Measurements from ENCODE around the gene TMEM134. TPM values are rescaled to one million over a fixed set of nuclear protein-coding genes. Genes with fewer than 3 reads are reported as not detected.
A peak's percentile ranks its signal among the peaks of the same experiment; 100 is the strongest.
"Not testable (repeated sequence)": the region's sequence is repeated elsewhere in the genome, so short reads cannot be mapped to it uniquely, and the experiment has no call there.

The TMEM134 gene
- total RNA-seq, 1 donor from 2014 or later = 13.1 TPM

DNA sequence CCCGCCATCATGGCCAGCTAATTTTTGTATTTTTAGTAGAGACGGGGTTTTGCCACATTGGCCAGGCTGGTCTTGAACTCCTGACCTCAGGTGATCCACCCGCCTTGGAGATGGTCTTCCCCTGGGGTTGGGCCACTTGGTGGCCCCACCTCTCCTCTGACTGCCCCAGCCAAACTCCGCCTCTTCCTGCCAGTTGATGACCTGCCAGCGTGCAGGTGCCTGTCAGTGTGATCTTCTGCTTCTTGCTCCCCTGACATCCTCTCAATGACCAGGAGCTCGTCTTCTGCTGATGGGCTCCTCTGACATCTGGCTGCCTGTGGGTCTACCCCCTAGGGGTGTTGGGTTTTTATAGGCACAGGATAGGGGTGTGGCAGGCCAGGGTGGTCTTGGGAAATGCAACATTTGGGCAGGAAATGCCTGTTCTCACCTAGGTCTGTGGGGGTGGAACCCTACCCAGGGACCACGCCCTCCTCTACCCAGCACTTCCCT is 16.9 kb upstream of the TMEM134 start:
- not testable (repeated sequence) for DNase-seq

DNA sequence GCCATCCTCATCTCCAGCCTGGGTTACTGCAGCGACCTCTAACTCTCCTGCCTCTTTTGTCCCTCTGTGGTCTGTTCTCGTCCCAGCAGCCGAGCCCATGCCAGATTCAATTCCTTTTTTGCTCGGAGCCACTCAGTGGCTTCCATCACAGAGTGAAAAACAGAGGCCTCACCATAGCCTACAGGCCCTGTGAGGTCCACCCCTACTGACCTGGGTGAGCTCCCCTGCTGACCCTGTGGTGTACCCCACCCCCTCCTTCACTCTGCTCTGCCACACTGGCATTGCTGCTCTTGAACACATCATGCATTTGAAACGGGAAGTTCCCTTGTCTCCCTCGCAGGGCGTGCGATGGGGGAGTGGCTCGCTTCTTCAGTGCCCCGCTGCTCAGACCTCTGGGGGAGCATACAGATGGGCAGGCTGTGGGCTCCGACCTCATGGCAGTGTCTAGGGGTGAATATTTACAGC is 15.8 kb upstream of the TMEM134 start:
- no peak for DNase-seq

DNA sequence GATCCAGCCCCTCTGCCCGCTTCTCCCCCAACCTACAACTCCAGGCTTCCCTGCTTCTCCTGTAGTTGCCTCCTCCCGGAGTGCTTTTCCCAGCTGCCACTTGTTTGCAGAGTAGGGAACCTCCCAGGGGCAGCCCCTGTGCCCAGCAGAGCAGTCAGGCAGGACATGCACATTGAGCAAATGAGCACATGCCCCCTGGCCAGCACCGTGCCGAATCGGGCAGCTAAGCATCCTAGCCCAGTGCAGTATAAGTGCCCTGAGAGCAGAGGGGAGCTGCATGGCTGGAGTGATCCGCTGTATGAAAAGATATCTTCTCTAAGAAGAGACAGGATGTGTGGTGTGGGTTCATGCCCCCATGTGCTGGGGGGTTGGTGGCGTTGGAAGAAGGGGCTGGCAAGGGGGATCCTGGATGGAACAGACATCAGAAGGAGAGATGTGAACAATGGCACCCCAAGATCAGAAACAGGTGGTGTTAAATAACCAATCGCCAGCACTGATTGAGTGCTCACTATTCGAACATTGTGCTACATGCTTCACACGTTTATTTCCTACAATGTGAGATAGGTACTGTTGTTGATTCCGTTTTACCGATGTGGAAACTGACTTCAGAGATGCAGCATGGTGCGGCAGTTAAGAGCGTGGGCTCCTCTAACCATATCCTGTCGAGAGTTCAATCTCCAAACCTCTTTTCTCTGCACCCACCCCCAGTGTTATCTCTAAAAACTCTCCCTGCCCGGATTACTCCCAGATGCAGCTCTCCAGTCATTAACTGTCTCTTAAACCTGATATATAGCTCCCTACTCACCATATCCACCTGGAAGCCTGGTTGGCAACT is 15.0 kb upstream of the TMEM134 start:
- DNase-seq = no peak

DNA sequence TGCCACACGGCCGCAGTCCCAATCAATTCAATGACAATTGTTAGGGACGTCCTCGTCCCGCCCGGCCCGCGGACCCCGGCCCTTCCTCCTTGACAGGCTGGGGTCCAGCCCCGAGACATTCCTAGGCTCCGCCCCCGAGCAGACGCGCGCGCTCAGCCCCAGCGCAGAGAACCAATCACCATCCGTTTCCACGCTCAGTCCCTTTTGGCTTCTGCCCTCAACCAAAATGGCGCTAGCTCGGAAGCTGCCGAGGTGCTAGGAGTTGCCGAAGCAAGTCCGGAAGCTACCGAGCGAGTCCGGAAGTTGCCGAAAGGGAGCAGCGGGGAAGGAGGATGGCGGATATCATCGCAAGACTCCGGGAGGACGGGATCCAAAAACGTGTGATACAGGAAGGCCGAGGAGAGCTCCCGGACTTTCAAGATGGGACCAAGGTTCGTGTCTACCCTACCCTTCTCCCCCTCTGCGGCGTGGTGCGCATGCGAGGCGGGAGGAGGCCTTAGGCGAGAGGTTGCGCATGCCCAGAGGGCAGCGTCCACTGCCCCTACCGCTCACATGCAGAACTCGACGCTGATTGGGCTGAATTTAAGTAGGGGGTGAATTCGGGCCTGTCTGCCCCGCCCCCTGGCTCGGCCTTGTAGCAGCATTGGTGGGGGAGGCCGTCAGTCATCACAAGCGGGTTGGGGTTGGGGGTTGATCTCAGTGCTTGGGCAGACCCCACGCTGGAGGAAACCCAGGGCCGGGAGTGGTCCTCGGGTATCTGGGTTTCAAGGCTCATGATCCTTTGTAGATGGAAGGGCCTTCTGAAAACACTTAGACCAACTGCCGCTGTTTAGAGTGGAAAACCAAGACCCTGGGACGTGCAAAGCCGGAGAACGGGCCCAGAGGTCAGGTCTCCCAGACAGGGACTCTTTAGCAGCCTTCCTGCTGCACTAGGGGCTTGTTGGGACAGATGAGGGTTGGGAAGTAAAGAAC is 14.1 kb upstream of the TMEM134 start, which contains the start of gene AIP:
Gene AIP, plus strand, starts transcription at position 200 of the 972 bp plus-strand sequence. Its CDS starts 133 bp downstream, at position 333.
- DNase-seq = peak; percentile 96

DNA sequence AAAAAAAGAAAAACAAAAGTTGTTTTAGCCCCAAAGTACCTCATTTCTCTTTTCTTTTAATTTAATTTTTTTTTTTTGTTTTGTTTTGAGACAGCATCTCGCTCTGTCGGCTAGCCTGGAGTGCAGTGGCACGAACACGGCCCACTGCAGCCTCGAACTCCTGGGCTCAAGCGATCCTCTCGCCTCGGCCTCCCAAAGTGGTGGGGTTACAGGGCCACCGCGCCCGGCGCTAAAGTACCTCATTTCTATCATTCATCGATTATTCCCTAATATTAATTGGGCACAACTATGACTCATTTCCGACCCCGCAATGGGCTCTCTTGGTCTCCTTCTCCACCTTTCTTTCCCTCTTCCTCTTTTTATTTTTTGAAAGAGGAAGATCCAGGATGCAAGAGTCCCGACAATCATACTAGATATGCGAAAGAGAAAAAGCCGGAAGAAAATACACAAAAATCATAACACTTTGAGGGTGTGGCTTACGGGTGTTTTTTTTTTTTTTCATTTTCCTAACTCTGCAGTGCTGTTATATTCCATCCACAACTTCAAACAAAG is 13.3 kb upstream of the TMEM134 start:
- no peak for DNase-seq

DNA sequence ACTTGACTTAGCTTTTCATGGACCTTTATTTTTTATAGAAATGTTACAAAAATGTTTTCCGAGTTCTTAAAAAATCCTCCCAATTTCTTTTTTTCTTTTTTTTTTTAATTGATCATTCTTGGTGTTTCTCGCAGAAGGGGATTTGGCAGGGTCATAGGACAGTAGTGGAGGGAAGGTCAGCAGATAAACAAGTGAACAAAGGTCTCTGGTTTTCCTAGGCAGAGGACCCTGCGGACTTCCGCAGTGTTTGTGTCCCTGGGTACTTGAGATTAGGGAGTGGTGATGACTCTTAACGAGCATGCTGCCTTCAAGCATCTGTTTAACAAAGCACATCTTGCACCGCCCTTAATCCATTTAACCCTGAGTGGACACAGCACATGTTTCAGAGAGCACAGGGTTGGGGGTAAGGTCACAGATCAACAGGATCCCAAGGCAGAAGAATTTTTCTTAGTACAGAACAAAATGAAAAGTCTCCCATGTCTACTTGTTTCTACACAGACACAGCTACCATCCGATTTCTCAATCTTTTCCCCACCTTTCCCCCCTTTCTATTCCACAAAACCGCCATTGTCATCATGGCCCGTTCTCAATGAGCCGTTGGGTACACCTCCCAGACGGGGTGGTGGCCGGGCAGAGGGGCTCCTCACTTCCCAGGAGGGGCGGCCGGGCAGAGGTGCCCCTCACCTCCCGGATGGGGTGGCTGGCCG is 8.4 kb upstream of the TMEM134 start:
- not testable (repeated sequence) for DNase-seq

DNA sequence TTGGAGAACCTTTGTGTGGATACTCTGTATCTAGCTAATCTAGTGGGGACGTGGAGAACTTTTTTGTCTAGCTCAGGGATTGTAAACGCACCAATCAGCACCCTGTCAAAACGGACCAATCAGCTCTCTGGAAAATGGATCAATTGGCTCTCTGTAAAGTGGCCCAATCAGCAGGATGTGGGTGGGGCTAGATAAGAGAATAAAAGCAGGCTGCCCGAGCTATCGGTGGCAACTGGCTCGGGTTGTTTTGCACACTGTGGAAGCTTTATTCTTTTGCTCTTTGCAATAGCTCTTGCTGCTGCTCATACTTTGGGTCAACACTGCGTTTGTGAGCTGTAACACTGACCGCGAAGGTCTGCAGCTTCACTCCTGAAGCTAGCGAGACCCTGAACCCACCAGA is 7.6 kb upstream of the TMEM134 start:
- not testable (repeated sequence) for DNase-seq

DNA sequence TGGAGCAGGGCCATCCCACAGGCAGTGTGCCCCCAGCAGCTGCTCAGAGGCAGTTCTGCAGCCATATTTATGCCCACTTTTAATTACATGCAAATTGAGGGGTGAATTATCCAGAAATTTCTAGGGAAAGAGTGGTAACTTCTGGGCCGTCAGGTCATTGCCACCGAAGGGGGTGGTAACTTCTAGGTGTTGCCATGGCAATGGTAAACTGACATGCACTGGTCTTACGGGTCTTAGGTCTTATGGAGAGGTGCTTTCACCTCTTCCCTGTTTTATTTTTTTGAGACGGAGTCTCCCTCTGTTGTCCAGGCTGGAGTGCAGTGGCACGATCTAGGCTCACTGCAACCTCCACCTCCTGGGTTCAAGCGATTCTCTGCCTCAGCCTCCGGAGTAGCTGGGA is 3.8 kb upstream of the TMEM134 start:
- DNase-seq = no peak

DNA sequence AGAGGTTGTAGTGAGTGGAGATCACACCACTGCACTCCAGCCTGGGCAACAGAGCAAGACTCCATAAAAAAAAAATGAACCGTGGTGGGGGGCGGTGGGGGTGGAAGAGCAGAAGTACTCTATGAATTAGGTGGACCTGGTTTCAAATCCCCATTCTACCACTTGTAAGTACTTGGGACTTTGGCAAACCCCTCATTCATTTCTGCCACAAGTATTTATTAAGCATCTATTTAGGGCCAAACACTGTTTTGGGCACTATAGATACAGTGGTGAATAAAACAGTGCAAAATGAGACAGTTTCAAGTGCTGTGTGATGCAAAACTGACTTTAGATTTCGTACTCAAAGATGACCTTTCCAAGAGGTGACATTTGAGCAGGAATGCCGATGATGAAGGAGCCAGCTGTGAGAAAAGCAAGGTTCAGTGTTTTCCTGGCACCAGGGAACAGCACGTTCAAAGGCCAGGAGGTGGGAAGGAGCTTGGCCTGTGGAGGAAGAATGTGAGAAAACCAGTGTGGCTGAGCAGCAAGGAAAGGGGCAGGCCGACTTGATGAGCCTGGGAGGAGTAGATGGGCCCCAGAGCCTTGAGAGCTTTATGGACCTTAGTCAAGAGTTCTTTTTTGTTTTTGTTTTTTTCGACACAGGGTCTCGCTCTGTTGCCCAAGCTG is 1.4 kb upstream of the TMEM134 start:
- DNase-seq = no peak

DNA sequence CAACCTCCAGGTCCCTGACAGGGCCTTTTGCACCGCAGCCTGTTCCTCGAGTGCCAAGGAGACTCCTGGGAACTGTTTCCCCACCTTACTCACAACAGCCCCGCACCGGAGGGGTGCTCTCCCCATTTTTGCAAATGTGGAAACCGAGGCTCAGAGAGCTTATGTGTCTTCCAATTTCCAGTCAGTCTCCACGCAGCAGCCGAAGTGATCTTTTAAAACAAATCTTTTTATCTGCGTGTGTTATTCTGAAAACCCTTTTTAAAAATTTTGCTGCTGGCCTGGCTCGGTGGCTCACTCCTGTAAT is 409 bp upstream of the TMEM134 start:
- no peak for DNase-seq

DNA sequence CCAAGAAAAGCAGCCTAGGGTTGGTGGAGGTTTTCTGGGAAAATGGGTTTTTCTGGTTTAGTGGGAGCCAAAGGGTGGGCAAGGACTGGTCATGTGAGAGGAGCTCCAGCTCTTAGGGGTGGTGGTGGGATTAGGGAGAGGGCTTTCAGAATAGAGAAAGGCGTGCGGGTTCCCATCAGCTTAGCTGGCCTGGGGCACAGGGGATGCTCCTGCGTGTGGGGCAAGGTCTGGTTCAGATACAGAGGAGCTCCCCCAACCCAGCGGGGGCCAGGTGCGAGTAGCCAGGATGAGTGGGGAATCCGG is 644 bp downstream of the TMEM134 start:
- no peak for DNase-seq

DNA sequence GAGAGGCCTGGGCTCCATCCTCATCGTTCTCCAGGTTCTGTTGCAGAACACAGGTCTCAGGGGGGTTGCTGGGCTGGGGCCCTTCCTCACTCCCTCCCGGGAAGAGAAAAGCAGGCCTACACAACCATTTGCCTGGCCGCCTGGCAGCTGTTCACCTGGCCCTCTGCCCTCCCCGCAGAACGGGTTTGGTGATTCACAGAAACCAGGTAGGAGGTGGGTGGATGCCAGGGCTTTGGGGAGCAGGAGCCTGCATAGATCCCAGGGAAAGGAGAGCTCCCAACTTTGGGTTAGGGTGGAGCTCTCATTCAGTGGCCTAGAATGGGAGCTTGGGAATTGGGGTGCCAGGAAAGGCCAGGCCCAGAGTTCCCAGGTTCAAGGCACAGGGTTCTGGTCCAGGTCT is 995 bp downstream of the TMEM134 start:
- no peak for DNase-seq

DNA sequence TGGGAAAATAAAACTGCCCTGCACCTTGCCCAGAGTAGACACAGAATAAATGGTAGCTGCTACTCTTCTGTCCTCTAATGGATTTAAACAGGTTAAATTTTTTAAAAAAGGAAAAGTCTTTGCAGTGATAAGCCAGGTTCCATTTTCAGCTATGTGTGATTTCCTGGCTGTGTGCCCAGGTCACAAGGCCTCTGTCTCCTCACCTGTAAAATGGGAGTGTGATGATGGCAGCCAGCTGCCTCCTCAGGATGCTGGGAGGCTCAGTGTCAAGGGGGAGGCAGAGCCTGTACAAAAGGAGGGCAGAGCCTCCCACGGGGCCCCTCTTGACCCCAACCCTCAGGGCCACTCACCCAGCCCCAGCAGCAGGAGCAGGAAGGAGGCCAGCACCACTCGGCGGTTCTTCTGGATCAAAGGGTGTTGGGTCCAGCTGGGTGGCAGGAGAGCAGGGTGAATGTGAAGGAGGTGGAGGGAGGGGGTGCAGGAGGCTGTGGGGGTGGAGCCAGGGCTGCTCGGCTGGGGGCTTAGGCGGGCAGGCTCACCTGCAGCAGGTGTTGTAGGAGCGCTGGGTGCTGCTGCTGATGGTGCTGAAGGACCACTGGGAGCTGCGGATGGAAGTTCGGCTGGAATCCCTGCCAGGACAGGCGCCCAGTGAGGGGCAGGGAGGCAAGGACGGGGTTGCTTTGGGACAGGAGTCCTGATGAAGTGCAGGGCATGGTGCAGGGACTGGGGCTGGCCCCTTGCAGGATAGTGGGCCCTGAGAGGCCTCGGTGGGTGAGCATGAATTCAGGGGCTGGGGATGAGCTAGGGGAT is 1.9 kb downstream of the TMEM134 start:
- no peak for DNase-seq

DNA sequence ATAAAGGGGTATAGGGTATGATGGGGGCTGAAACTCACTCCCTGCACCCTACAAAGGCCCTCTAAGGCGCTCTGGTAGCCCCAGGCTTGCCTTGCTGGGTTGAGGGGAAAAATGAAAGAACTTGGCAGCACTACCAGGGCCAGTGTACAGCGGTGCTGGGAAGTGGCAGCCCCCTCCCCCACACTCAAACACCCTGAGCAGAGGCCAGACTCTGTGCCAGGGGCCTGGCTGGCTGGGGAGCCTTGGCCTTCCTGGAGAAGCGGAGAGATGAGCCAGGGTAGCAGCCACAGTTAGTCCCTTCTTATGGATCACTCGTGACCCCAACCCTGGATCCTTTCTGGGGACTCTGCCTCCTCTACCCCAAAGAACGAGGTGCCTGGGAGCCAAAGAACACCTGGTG is 2.7 kb downstream of the TMEM134 start:
- no peak for DNase-seq

DNA sequence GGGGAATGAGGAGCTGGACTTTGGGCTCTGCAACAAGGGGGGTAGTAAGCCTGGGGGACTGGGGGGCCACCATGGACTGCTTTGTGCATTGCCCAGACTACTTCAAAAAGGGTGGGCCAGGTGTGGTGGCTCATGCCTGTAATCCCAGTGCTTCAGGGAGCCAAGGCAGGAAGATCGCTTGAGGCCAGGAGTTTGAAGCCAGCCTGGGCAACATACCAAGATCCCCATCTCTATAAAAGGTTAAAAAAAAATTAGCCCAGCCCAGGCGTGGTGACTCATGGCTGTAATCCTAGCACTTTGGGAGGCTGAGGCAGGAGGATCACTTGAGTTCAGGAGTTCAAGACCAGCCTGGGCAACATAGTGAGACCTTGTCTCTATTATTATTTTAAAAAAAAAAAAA is 3.5 kb downstream of the TMEM134 start:
- not testable (repeated sequence) for DNase-seq

DNA sequence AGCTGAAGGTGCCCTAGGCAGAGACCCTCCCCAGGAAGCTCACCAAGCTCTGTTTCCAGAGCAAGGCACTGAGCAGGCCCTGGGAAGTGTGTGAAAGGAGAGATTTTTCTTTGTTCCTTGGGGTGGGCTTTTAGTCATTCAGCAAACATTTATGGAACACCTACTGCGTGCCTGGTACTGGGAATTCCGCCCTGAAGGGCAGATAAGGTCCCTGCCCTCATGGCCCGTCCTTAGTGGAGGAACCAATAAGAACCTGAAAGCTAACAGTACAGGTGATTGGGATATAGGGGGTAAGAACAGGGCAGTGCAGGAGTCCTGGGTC is 3.9 kb downstream of the TMEM134 start:
- DNase-seq = no peak

DNA sequence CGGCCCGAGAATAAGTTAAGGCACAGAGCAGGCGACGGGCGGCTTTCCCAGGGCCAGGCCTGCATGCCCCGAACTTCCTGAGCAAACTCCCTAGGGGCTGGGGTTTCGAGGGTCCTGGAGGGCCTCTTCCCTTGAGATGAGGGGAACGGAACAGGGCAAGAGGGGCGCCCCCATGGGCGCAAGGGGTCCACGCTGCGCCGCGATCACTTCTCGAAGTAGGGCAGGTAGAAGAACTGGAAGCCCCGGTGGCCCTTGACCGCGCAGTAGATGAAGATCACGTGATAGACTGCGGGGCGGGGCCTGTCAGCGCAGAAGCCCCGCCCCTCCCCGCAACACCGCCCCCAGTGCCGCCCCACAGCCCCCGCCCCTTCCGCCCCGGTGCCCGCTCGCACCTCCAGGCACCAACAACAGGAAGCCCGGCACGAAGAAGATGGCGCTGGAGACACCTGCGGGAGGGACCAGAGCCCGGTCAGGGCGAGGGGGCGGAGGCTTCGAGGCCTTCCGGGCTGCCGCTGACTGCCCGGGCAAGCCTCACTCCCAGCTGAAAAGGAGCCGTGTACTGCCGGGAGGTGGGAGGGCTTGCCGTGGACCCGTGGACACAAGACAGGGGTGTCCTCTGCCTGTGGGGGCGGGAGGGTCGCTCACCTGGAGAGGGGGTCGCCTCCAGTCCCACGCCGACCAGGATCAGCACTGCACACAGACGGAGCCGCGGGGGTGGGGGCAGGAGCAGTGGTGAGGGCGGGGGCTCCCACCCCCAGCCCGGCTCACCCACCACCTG is 4.5 kb downstream of the TMEM134 start:
- peak; percentile 71 for DNase-seq

DNA sequence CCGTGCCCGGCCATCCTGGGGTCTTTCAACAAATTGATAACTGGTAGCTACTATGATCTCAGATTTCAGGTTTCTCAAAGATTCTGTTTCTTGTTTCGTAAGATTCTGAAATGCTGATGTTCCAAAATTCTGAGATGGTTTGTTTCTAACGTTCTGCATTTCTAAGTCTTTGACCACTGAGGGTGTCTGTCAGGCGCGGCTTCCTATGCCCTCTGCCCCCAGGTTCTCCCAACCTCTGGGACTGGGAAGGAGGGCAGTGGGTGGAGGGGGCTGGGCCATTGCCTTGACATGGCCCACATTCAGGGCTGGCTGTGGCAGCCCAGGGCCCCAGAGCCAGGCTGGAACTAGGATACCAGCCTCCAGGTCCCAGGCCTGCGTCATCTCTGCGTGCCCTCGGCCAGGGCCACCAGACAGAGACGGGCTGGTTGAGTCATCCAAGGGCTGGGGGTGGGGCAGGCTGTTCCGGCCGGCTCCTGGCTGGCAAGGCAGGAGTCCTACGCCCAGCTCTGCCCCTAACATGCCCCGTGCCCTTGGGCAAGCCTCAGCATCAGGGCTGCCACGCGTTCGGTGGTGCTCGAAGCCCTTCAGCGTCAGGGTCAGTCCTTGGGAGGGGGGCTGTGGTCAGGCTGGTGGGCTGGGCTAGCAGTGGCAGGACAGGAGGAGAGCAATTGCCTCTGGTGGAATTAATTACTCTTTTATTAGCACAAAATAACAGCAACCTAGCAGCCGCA is 5.2 kb downstream of the TMEM134 start:
- DNase-seq = peak; percentile 37

DNA sequence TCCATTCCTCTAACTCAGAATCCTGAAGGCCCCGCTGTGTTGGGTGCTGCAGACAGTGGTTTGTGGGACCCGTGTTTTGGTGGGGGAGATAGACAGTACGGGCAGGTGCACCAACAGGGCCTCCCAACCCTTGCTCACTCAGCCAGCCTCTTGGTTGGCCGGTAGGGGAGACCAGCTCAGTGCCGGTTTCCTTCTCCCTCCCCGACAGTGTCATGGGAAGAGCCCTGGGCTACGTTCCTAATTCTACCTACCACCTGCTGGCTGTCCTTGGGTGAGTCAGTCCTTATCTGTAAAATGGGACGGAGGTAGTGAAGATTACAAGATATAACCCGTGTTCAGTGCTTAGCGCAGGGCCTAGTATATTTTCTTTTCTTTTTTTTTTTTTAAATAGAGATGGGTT is 5.9 kb downstream of the TMEM134 start:
- no peak for DNase-seq

Measured in occipital lobe (tissue), 2 donors.